ENCODE results near the gene TIGAR. TPM values are rescaled to one million over a fixed set of nuclear protein-coding genes. Genes with fewer than 3 reads are reported as not detected.

TIGAR gene
- total RNA-seq, 1 experiment from 2014 or later, result 27.5 TPM

GRCh38 chr12:4370265-4370664 is 49.3 kb downstream of the TIGAR start:
- H4K5ac ChIP-seq (ENCODE audit: insufficient read length, low read depth, low read length), result no peak overlapping the region
- Mint-ChIP-seq H3K9me3 (no peaks in the 10 kb centered on the region), H3K4me1 (no peaks in the 10 kb centered on the region), H3K36me3 (ENCODE audit: insufficient read depth in 1 of 3, low read depth in 3 of 3) (no peaks in the 10 kb centered on the region), H3K27me3 (ENCODE audit: low read depth) (peaks cover 2% of the 10 kb centered on the region), H3K27ac (no peak overlapping the region), H3K4me3 (no peak overlapping the region)
- H3K79me1 ChIP-seq (ENCODE audit: insufficient read depth, low read depth, low read length, poor library complexity, severe bottlenecking), result no peaks in the 10 kb centered on the region
- TF ChIP-seq CTCF (conservative IDR thresholded peaks at IDR 0.05), result no peak
- no peak overlapping the region for H2BK5ac ChIP-seq (ENCODE audit: insufficient read length, low read length)
- no peak overlapping the region for H4K91ac ChIP-seq (ENCODE audit: insufficient read length, low read depth, low read length)
- no peak overlapping the region for H3K4me2 ChIP-seq (ENCODE audit: insufficient read depth, insufficient read length, low read length)
- H3K4ac ChIP-seq (ENCODE audit: low read depth, low read length), result no peak overlapping the region
- H2BK20ac ChIP-seq (ENCODE audit: low read depth, low read length, poor library complexity, severe bottlenecking), result no peak overlapping the region
- no peak overlapping the region for H2BK15ac ChIP-seq (ENCODE audit: low read depth, low read length)
- no peaks in the 10 kb centered on the region for H3K9me3 ChIP-seq (ENCODE audit: control insufficient read depth, low read depth, low read length)
- H3K9ac ChIP-seq (ENCODE audit: extremely low read depth, insufficient read length, low read length), result no peak overlapping the region
- no peak overlapping the region for H3K56ac ChIP-seq (ENCODE audit: insufficient read length, low read depth, low read length)
- H2AFZ ChIP-seq (ENCODE audit: low read length), result no peak overlapping the region
- no peak for DNase-seq
- H3K23me2 ChIP-seq (ENCODE audit: insufficient read length, low read depth, low read length, poor library complexity, severe bottlenecking), result no peaks in the 10 kb centered on the region
- no peak overlapping the region for H3K23ac ChIP-seq (ENCODE audit: insufficient read length, low read depth, low read length)
- WGBS (ENCODE audit: extremely low coverage, insufficient read length, low lambda C conversion rate), result no CpG with 5 or more reads among the region's 31 CpGs
- no peak overlapping the region for H3K27ac ChIP-seq (ENCODE audit: insufficient read length, low read depth, low read length)
- H2BK12ac ChIP-seq (ENCODE audit: insufficient read length, low read depth, low read length), result no peak overlapping the region
- H3K4me1 ChIP-seq (ENCODE audit: insufficient read depth, low read length), result no peaks in the 10 kb centered on the region
- H3K18ac ChIP-seq (ENCODE audit: insufficient read length, low read depth, low read length), result no peak overlapping the region
- no peak overlapping the region; the same call in 1 of the 2 replicates for H3K14ac ChIP-seq (ENCODE audit: insufficient read depth, low read length)
- H4K20me1 ChIP-seq (ENCODE audit: control insufficient read depth, insufficient read depth, insufficient read length), result peaks cover 2% of the 10 kb centered on the region
- H4K8ac ChIP-seq (replicated peaks; ENCODE audit: insufficient read length, low read depth, low read length), result no peak overlapping the region
- H3T11ph ChIP-seq (ENCODE audit: low read length), result no peak overlapping the region
- H2AK5ac ChIP-seq (ENCODE audit: insufficient read length, low read length), result no peak overlapping the region
- no peaks in the 10 kb centered on the region for H3K79me2 ChIP-seq (ENCODE audit: insufficient read depth, low read length)
- no peaks in the 10 kb centered on the region for H3K27me3 ChIP-seq (ENCODE audit: insufficient read depth, low read length)
- H2BK120ac ChIP-seq (ENCODE audit: low read depth, low read length, poor library complexity, severe bottlenecking), result no peak overlapping the region
